Erythroblast (primary cell): ENCODE results near the gene LPO.

Experiments used
- GATA1 ChIP-seq: IDR thresholded peaks from 2 replicates; pipeline ENCODE4 v1.6.1; 2011; ENCODE audit warnings: low read depth, mild to moderate bottlenecking, control low read depth, low read length, moderate library complexity
- POLR2A ChIP-seq: IDR thresholded peaks from 2 replicates; pipeline ENCODE4 v1.6.1; 2011; ENCODE audit warnings: mild to moderate bottlenecking, low read length

GRCh38 chr17:58315750-58316149 is 77.4 kb downstream of the LPO start:
- no peak for TF ChIP-seq POLR2A
- TF ChIP-seq GATA1 = no peak
